ENCODE data around the gene MRM2. TPM values are rescaled to one million over a fixed set of nuclear protein-coding genes. Genes with fewer than 3 reads are reported as not detected.

MRM2 gene
- total RNA-seq, 1 experiment from 2014 or later = 34.7 TPM

GRCh38 chr7:2288503-2288902, 46.5 kb upstream of the MRM2 start (continued):
- TF ChIP-seq CTCF (IDR thresholded peaks at IDR 0.05 in 2 of 3, conservative IDR thresholded peaks at IDR 0.05 in 1 of 3; ENCODE audit: borderline replicate concordance in 1 of 3, insufficient read depth in 1 of 3, low read depth in 2 of 3, low read length in 2 of 3) (no peak), YY1 (IDR thresholded peaks at IDR 0.05; ENCODE audit: extremely low read depth, insufficient replicate concordance, low read depth, low read length) (no peak), EZH2 (IDR thresholded peaks at IDR 0.05) (no peak), EGR1 (IDR thresholded peaks at IDR 0.05; ENCODE audit: low read depth) (no peak), SIN3A (IDR thresholded peaks at IDR 0.05; ENCODE audit: low read depth) (no peak)

GRCh38 chr7:2287745-2288144, 45.7 kb upstream of the MRM2 start:
- ChIA-PET RAD21 (ENCODE audit: low non-redundant PET in 1 of 2, low total read pairs in 2 of 2, uncharacterized antibody in 2 of 2, unreplicated experiment in 2 of 2) (no interaction called here), CTCF (no interaction called here), POLR2A (no interaction called here)
- intact Hi-C loops (cut with micrococcal nuclease) = no loop called here
- H3K9me2 ChIP-seq (ENCODE audit: insufficient read depth) = no peaks in the 10 kb centered on the region
- H3K4me1 ChIP-seq (ENCODE audit: control insufficient read depth in 1 of 2, insufficient read depth in 2 of 2, low read length in 2 of 2) = no peaks in the 10 kb centered on the region
- no peaks in the 10 kb centered on the region for H3K36me3 ChIP-seq (ENCODE audit: control insufficient read depth in 1 of 2, insufficient read depth in 2 of 2, low read length in 2 of 2)
- H3K9ac ChIP-seq (ENCODE audit: low read length) = no peak overlapping the region
- no peak overlapping the region for H3K4me2 ChIP-seq (ENCODE audit: low read length)
- BruUV-seq (replicated peaks) = no TSS peak
- ATAC-seq (no peak), DNase-seq (ENCODE audit: low read depth, low spot score) (no peak)
- no peaks in the 10 kb centered on the region for H4K20me1 ChIP-seq (ENCODE audit: insufficient read depth)
- no peak overlapping the region for H3K27ac ChIP-seq (ENCODE audit: low read depth, low read length)
- H3K4me3 ChIP-seq (replicated peaks in 1 of 2; ENCODE audit: low read depth in 1 of 2, low read length in 2 of 2) = no peak overlapping the region
- H3K9me3 ChIP-seq (ENCODE audit: control insufficient read depth in 1 of 2, insufficient read depth in 1 of 2, low read depth in 1 of 2, low read length in 2 of 2) = no peaks in the 10 kb centered on the region
- TF ChIP-seq CBX3 (IDR thresholded peaks at IDR 0.05; ENCODE audit: low read depth) (no peak), ZNF274 (IDR thresholded peaks at IDR 0.05; ENCODE audit: low read depth, low read length) (no peak), POLR2A (IDR thresholded peaks at IDR 0.05; ENCODE audit: borderline replicate concordance, extremely low read depth, insufficient read depth, insufficient read length) (no peak), RAD21 (IDR thresholded peaks at IDR 0.05; ENCODE audit: low read depth) (no peak), ATF3 (IDR thresholded peaks at IDR 0.05) (no peak), JUND (IDR thresholded peaks at IDR 0.05) (no peak), EZH2phosphoT487 (IDR thresholded peaks at IDR 0.05; ENCODE audit: borderline replicate concordance) (no peak), ZFX (IDR thresholded peaks at IDR 0.05) (no peak), YY1 (IDR thresholded peaks at IDR 0.05; ENCODE audit: extremely low read depth, insufficient replicate concordance, low read depth, low read length) (no peak), ELF1 (IDR thresholded peaks at IDR 0.05; ENCODE audit: borderline replicate concordance, low read depth) (no peak), MAX (IDR thresholded peaks at IDR 0.05) (no peak), EZH2 (IDR thresholded peaks at IDR 0.05) (no peak), ZBTB33 (IDR thresholded peaks at IDR 0.05; ENCODE audit: extremely low read depth, insufficient replicate concordance, low read length) (no peak), SIN3A (IDR thresholded peaks at IDR 0.05; ENCODE audit: low read depth) (no peak), CTCF (IDR thresholded peaks at IDR 0.05 in 2 of 3, conservative IDR thresholded peaks at IDR 0.05 in 1 of 3; ENCODE audit: borderline replicate concordance in 1 of 3, insufficient read depth in 1 of 3, low read depth in 2 of 3, low read length in 2 of 3) (no peak), SRF (IDR thresholded peaks at IDR 0.05; ENCODE audit: low read depth) (no peak), EGR1 (IDR thresholded peaks at IDR 0.05; ENCODE audit: low read depth) (no peak)
- H3K27me3 ChIP-seq (ENCODE audit: insufficient read depth, low read length) = no peaks in the 10 kb centered on the region
- peaks cover 14% of the 10 kb centered on the region; the same call in 1 of the 2 replicates for H3K79me2 ChIP-seq (ENCODE audit: insufficient read depth, low read length)
- no peak overlapping the region for H2AFZ ChIP-seq (ENCODE audit: low read depth, low read length, poor library complexity, severe bottlenecking)

Data from HCT116 (cell line).